GM19043 (cell line): Measurements from ENCODE around the gene GALNT16.
"Not testable (repeated sequence)": the region's sequence is repeated elsewhere in the genome, so short reads cannot be mapped to it uniquely, and the experiment has no call there.

ENCODE experiments used
- ATAC-seq: cut with Tn5 transposase; IDR thresholded peaks from one replicate; pipeline ENCODE4 v1.9.1; 2021; ENCODE audit warnings: low read depth; ENCODE audit not compliant: unreplicated experiment

The GALNT16 gene

GRCh38 chr14:69259527-69260189 is at the start of gene GALNT16:
GALNT16 (plus strand) TSS chr14:69260158; CDS start chr14:69260291, 133 bp downstream.
- ATAC-seq = no peak

GRCh38 chr14:69214393-69214792 is 45.6 kb upstream of the GALNT16 start:
- ATAC-seq = no peak

GRCh38 chr14:69217663-69218062 is 42.3 kb upstream of the GALNT16 start:
- not testable (repeated sequence) for ATAC-seq

GRCh38 chr14:69224946-69225345 is 35.0 kb upstream of the GALNT16 start:
- ATAC-seq = no peak

DNA sequence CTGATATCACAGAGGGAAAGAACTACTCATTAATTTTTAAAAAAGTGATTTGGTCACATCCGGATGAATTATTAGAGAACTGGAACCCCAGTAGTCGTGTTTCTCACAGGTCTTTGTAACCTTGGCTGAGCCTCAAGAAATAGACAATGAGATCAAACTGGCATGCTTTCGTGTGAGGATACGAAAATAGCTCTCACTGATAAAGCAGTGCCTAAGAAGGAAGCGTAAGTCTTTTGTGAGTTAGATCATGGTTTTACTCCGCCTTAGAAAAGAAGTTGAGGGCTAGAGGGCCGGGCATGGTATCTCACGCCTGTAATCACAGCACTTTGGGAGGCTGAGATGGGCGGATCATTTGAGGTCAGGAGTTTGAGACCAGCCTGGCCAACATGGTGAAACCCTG is 33.8 kb upstream of the GALNT16 start:
- ATAC-seq = no peak

DNA sequence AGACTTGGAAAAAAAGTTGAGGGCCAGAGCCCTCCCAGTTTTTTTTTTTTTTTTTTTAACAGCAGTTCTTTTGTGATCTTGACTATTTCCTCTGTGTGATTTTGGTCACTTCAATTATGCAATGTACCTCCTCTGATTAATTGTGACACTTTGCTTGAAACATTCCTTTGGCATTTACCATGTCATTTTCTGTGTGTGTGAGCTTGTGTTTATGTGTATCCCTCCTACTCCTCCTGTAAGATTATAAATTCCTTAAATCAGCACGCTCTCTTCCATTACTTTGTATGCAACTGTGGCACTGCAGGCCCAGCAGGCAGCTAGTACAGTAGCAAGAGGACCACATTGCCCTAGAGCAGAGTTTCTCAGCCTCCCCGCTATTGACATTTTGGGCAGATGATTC is 33.2 kb upstream of the GALNT16 start:
- no peak for ATAC-seq

GRCh38 chr14:69231486-69231885 is 28.5 kb upstream of the GALNT16 start:
- no peak for ATAC-seq

DNA sequence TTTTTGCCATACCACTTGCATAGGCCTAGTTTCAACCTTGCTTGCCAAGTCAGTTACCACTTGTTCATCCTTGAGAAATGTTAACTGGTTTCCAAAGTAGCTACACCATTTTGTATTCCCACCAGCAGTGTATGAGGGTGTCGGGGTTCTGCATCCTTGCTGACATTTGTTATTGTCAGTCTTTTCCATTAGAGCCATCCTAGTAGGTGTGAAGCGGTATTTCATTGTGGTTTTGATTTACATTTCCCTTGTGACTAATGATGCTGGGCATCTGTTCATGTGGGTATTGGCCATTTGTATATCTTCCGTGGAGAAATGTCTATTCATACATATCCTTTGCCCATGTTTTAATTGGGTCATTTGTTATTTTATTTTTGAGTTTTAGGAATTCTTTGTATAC is 27.6 kb upstream of the GALNT16 start:
- ATAC-seq = no peak

DNA sequence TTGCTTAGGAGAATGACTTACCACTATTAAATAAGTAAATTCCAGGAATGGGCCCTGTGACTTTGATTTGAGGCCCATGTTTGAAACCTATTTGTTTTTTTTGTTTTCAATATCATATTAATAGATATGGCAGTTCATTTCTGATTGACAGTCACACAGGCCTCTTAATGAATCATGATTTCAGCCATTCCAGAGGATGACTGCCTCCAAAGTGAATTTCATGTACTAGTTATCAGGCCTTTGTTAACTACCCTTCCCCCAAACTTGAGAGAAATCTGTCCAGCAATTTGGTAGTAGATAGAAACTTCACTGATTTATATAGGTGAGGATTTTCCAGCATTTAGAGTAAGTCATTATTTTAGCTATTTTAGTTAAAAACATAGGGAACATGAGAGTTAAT is 25.9 kb upstream of the GALNT16 start:
- no peak for ATAC-seq

DNA sequence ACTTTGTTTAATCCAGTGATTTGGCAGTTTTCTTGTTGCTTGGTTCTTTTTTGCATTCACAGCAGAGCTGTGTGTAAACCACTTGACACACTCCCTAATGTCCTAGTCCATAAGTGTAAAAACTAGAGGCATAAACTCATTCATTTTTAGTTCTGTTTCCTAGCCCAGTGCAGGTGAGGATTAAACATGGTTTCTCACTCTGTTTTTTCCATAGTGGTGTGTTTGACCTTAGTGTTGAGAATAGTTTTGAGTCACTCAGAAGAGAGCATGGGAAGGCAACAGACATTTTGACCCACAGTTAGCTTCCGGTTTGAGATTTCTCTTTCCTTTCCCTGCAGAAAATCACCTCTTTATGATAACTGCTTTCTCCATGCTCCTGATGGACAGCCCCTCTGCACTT is 24.2 kb upstream of the GALNT16 start:
- no peak for ATAC-seq

DNA sequence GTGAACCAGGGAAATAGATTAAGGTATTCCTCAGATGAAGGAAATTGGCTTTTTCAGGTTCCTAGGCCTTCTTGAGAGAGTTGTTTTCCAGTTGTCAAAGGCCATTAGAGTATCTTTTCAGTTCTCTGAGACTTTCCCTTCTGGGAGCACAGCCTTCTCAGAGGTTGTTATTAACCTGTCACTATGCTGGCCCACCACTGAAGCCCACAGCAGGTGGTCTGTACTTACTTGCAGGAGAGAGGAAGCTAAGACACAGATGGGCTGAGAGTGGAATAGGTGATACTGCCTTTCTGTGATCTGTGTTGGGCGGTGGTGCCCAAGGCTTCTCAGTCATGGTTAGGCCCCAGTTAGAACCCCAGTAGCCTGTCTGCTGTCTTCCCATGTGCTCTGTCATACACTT is 22.8 kb upstream of the GALNT16 start:
- no peak for ATAC-seq

- no peak for ATAC-seq
Observed at GRCh38 chr14:69237584-69237983, 22.4 kb upstream of the GALNT16 start.

DNA sequence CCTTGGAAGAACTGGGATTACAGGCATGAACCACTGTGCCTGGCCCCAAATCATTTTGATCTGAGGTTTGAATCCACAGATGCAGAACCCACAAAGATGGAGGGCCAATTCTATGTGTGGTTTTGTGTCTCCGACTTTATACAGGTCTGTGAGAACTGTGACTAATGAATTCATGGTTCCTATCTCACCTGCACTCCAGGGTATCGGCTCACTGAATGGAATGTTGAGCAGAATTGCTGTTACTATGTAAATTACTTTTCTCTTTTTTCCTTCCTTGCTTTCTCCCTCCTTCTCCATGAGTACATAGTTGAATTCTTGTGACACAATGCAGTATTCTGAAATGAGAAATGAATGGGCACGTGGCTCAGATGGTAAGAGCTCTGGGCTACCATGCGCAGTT is 21.1 kb upstream of the GALNT16 start:
- no peak for ATAC-seq

DNA sequence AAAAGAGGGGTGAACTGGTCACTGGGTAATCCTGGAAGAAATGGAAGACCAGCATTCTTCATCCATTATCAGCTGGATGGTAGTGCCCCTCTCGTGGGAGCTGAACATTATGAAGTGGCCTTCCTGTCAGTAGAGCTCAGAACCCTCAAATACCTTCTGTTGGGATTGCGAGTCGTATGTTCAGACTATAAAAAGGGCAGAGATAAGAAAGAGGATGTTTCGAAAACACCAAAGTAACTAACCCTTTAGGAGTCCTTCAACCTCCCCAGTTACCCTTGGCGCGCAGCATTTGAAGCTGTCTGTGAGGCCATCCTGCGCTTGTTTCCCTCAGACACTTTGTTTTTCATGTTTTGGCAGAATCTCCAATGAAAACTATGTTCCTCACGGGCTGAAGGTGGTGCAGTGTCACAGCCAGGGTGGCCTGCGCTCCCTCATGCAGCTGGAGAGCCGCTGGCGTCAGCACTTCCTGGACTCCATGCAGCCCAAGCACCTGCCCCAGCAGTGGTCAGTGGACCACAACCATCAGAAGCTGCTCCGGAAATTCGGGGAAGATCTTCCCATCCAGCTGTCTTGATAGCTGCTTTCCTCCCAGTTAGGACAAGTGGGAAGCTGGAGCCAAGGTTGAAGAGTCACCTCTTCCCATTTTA is 19.3 kb upstream of the GALNT16 start:
- no peak for ATAC-seq

DNA sequence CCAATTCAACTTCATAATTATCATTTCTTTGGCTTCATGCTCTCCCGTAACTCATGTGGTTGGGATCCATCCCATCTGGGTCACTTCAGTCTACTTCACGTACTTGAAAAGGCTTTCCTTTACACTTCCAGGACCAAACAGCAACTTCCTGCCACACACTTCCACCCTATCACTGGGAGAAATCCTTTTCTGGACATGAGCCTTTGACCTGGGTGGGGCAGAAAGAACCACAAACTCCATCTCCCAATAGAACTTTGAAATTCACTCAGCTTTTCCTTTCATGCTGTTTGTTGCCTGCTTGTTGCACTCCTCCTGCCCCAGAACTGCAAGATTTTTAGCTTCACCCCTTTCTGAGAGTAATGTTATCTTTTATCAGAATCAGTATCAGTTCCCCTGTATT is 18.4 kb upstream of the GALNT16 start:
- no peak for ATAC-seq

DNA sequence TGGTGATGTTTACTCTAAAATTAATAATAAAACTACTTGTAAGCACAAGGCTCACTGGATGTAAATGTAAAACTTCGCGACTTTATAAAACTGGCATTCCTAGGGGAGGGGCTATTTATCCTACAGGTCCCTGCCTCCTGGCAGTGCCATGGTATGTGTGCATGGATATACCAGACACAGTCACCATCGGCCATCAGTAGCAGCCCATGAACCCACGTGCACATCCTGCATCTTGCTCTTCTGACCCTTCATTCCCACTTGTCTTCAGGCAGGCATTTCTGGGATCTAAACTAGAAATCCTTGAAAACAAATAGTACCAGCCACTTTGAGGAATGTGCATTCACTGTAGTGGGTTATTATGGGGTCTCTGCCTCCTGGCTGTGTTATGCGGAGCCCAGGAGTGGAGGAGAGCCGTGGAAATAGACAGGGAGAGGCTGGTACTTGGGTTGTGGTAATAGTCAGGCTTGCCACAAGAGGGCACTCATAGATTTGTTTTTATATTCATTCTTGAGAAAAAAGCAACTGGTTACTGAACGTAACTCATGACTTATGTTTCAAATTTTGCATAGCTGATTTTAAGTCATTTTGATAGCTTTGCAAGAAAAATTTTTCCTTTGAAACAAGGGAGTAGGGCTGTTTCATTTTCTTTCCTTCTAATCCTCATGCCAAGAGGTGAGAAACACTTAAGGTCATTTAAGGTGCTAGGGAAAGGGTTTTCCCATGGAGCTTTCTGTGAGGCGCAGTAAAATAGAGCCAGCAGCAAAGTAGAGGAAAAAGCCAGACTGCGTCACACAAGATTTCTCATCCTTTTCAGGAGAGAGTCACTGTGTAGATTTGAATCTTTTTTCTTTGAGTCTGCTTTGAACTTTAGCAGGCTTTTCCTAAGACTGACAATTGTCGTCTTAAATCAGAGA is 17.4 kb upstream of the GALNT16 start:
- no peak for ATAC-seq

- ATAC-seq = no peak
Observed at GRCh38 chr14:69244946-69245345, 15.0 kb upstream of the GALNT16 start.

DNA sequence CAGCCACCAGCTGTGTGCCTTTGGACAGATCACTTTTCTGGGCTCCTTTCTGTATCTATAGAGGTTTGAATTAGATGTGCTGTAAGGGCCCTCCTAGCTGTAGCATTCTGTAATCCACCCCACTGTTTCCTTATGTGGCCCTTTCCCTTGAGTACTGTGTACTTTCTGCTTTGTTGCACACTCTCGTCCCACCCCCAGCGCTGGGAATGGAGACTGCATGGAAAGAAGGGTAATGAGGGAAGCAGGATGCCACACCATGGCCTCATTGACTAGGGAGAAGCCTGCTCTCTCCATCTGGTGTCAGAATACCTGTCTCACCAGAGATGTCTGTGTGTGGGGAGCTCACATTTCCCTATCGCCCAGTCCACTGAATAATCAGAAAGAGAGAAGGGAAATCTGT is 13.6 kb upstream of the GALNT16 start:
- no peak for ATAC-seq

GRCh38 chr14:69247676-69248440 is 12.1 kb upstream of the GALNT16 start:
- no peak for ATAC-seq

GRCh38 chr14:69249603-69250002 is 10.4 kb upstream of the GALNT16 start:
- ATAC-seq = no peak

DNA sequence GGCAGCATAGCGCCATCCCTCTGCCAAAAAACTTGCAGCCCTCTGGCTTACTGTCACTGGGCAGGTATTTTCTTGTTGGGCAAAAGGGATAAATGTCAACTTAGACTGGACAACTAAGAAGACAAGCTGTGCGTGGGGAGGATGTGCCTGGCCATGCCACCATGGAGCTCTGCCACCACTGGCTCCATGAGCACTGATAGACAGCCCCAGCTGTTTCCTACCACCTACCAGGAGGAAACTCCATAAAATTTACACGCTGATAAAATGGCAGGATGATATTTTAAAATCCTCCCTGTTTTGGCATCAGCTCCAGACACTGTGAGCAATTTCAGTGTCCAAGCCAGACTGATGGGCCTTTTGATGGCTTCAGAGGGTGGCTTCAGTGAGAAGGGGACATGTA is 7.1 kb upstream of the GALNT16 start:
- no peak for ATAC-seq
